DOHH2 (cell line): ENCODE data around the gene PDIA6.
"Not testable (repeated sequence)": the region's sequence is repeated elsewhere in the genome, so short reads cannot be mapped to it uniquely, and the experiment has no call there.

ENCODE experiments used
- H3F3A ChIP-seq: fragments of 200-600 bp; sonication (generic), shearing (Covaris generic); 2 replicates; pipeline ENCODE4 v1.6.0; 2016; ENCODE audit warnings: antibody characterized with exemption, mild to moderate bottlenecking; ENCODE audit not compliant: control insufficient read depth, insufficient read depth
- H3K27ac ChIP-seq: fragments of 200-600 bp; sonication (generic); 2 replicates; pipeline ENCODE4 v1.5.1; 2014; ENCODE audit warnings: low read depth, mild to moderate bottlenecking, low read length, moderate library complexity
- H3K27me3 ChIP-seq: fragments of 200-600 bp; sonication (generic); 2 replicates; pipeline ENCODE4 v1.6.1; 2014; ENCODE audit warnings: mild to moderate bottlenecking, low read length, mixed read lengths; ENCODE audit not compliant: control insufficient read depth
- H3K36me3 ChIP-seq: fragments of 200-600 bp; sonication (generic); 2 replicates; pipeline ENCODE4 v1.6.1; 2014; ENCODE audit warnings: mild to moderate bottlenecking, low read length, moderate library complexity, mixed read lengths; ENCODE audit not compliant: control insufficient read depth
- H3K4me1 ChIP-seq: fragments of 200-600 bp; sonication (generic); 2 replicates; pipeline ENCODE4 v1.6.1; 2014; ENCODE audit warnings: mild to moderate bottlenecking, low read length, mixed read lengths; ENCODE audit not compliant: control insufficient read depth
- H3K4me2 ChIP-seq: fragments of 200-600 bp; sonication (generic); 2 replicates; pipeline ENCODE4 v1.6.0; 2014; ENCODE audit warnings: mild to moderate bottlenecking, low read length, moderate library complexity
- H3K4me3 ChIP-seq: fragments of 200-600 bp; sonication (generic); 2 replicates; pipeline ENCODE4 v1.5.1; 2014; ENCODE audit warnings: mild to moderate bottlenecking, low read length, mixed read lengths
- H3K79me2 ChIP-seq: fragments of 200-600 bp; sonication (generic); 2 replicates; pipeline ENCODE4 v1.6.1; 2014; ENCODE audit warnings: mild to moderate bottlenecking, low read length, mixed read lengths; ENCODE audit not compliant: control insufficient read depth
- H3K9me2 ChIP-seq: fragments of 200-600 bp; sonication (generic); replicated peaks from 2 replicates; pipeline ENCODE4 v1.6.1; 2014; ENCODE audit warnings: mild to moderate bottlenecking, low read length, mixed read lengths; ENCODE audit not compliant: control insufficient read depth
- H3K9me3 ChIP-seq: fragments of 200-600 bp; sonication (generic); 2 replicates; pipeline ENCODE4 v1.6.1; 2014; ENCODE audit warnings: antibody characterized with exemption, low read length, mixed read lengths; ENCODE audit not compliant: control insufficient read depth, insufficient read depth
- H4K20me1 ChIP-seq: fragments of 200-600 bp; sonication (generic); 2 replicates; pipeline ENCODE4 v1.6.0; 2014; ENCODE audit warnings: low read depth, mild to moderate bottlenecking, antibody characterized with exemption, low read length, moderate library complexity; ENCODE audit not compliant: control insufficient read depth, insufficient read depth
- CTCF ChIP-seq: fragments of 200-600 bp; sonication (generic); IDR thresholded peaks from one replicate; pipeline ENCODE4 v1.5.1; 2014; ENCODE audit warnings: antibody characterized with exemption, mild to moderate bottlenecking, low read depth, low read length; ENCODE audit not compliant: poor library complexity, severe bottlenecking
- EZH2phosphoT487 ChIP-seq: fragments of 200-600 bp; sonication (generic); IDR thresholded peaks from 2 replicates; pipeline ENCODE4 v1.6.1; 2017; ENCODE audit warnings: borderline replicate concordance, mild to moderate bottlenecking, antibody characterized with exemption, low read length, moderate library complexity, mixed read lengths

The PDIA6 gene

DNA sequence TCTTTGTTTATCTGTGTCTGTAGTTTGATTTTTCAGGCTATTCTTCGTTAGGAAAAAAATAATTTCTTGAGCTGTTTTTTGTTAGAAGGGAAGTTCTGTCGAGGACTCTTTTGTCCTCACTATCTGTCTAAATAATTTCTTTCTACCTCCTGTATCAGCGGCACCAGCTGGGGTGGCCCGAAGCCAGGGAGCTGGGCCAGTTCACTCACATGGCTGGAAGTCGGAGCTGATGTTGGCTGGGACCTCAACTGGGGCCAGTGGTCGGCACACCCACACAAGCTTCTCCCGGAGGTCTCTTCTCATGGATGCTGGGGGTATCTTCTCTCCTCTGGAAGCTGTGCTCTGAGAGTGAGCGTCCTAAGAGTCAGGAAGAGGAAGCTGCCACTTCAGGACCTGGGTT lies 8.0 kb upstream of the PDIA6 start:
- Histone ChIP-seq H3K9me3 (no peaks in the 10 kb centered on the region), H4K20me1 (no peaks in the 10 kb centered on the region), H3F3A (no peaks in the 10 kb centered on the region), H3K27me3 (peaks cover 50% of the 10 kb centered on the region), H3K79me2 (no peaks in the 10 kb centered on the region), H3K4me1 (no peaks in the 10 kb centered on the region), H3K4me3 (no peak overlapping the region), H3K36me3 (no peaks in the 10 kb centered on the region), H3K9me2 (no peaks in the 10 kb centered on the region), H3K27ac (no peak overlapping the region), H3K4me2 (no peak overlapping the region)
- TF ChIP-seq EZH2phosphoT487 (no peak), CTCF (no peak)

DNA sequence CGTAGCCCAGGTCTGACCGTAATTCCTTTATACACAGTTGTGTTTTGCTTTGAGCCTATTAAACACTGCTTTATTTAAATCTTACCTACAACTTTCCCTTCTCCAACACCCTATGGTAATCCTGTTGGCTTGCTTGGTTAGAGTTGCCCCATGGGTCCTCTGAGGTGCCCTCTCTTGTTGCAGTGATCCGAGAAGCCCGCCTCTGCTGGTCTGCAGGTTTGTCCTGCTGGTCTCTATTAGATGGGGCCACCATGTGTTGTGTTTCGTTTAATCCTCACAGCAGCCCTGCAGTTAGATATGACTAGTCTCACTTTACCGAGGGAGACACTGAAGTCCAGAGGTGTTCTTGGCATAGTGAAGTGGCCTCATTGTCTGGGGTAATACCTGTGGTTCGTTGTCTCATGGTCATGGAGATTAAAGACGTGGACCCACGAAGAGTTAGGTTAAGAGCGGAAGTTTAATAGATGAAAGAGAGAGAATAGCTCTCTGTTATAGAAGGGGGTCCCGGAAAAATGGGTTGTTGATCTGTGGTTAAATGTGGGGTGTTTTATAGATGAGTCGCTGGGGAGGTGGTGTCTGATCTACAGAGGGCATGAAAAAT lies 7.2 kb upstream of the PDIA6 start:
- H3K79me2 ChIP-seq = no peaks in the 10 kb centered on the region
- TF ChIP-seq EZH2phosphoT487 (no peak), CTCF (no peak)
- no peaks in the 10 kb centered on the region for H3F3A ChIP-seq
- H4K20me1 ChIP-seq = no peaks in the 10 kb centered on the region
- H3K4me1 ChIP-seq = no peaks in the 10 kb centered on the region
- no peaks in the 10 kb centered on the region for H3K9me2 ChIP-seq
- H3K36me3 ChIP-seq = no peaks in the 10 kb centered on the region
- H3K27ac ChIP-seq = no peak overlapping the region
- peaks cover 49% of the 10 kb centered on the region for H3K27me3 ChIP-seq
- H3K4me2 ChIP-seq = no peak overlapping the region
- no peak overlapping the region for H3K4me3 ChIP-seq
- H3K9me3 ChIP-seq = no peaks in the 10 kb centered on the region

DNA sequence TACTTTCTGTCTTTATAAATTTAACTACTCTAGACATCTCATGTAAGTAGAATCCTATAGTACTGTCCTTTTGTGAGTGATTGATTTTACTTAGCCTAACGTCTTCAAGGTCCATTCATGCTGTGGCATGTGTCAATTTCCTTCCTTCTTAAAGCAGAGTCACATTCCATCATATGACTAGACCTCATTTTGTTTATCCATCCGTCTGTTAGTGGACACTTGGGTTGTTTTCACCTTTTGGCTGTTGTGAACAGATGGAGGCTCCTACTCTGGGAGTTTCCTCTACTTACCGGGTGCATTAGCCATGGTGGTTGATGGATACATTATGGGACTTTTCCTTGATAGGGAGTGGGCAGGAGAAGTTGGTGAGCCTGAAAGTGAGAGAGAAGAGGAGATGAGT lies 6.4 kb upstream of the PDIA6 start:
- H3K36me3 ChIP-seq = no peaks in the 10 kb centered on the region
- 0 out of 2 replicates have a peak, but pooled peaks cover 2% of the 10 kb centered on the region for H3F3A ChIP-seq
- H3K27me3 ChIP-seq = peaks cover 46% of the 10 kb centered on the region
- H3K27ac ChIP-seq = no peak overlapping the region
- no peak for TF ChIP-seq CTCF
- TF ChIP-seq EZH2phosphoT487 = no peak
- H3K4me1 ChIP-seq = no peaks in the 10 kb centered on the region; the same call in 1 of the 2 replicates
- H3K4me3 ChIP-seq = no peak overlapping the region
- H3K79me2 ChIP-seq = no peaks in the 10 kb centered on the region
- H3K9me3 ChIP-seq = no peaks in the 10 kb centered on the region
- H3K4me2 ChIP-seq = no peak overlapping the region
- H4K20me1 ChIP-seq = no peaks in the 10 kb centered on the region
- H3K9me2 ChIP-seq = no peaks in the 10 kb centered on the region

DNA sequence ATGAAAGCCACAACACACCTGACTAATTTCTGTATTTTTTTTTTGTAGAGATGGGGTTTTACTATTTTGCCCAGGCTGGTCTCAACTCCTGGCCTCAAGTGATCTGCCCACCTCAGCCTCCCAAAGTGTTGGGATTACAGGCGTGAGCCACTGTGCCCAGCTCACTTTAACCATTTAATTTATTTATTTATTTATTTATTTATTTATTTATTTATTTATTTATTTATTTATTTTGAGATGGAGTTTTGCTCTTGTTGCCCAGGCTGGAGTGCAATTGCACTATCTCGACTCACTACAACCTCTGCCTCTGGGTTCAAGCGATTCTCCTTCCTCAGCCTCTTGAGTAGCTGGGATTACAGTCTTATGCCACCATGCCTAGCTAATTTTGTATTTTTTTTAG lies 5.7 kb upstream of the PDIA6 start:
- not testable (repeated sequence) for H3K27ac ChIP-seq, H3K9me3 ChIP-seq, H3K4me2 ChIP-seq, H3K4me3 ChIP-seq, H3F3A ChIP-seq, H3K36me3 ChIP-seq, H4K20me1 ChIP-seq, H3K4me1 ChIP-seq, H3K9me2 ChIP-seq, H3K79me2 ChIP-seq
- H3K27me3 ChIP-seq = peaks cover 39% of the 10 kb centered on the region
